ENCODE measurements around the gene TUBA8.

DNA sequence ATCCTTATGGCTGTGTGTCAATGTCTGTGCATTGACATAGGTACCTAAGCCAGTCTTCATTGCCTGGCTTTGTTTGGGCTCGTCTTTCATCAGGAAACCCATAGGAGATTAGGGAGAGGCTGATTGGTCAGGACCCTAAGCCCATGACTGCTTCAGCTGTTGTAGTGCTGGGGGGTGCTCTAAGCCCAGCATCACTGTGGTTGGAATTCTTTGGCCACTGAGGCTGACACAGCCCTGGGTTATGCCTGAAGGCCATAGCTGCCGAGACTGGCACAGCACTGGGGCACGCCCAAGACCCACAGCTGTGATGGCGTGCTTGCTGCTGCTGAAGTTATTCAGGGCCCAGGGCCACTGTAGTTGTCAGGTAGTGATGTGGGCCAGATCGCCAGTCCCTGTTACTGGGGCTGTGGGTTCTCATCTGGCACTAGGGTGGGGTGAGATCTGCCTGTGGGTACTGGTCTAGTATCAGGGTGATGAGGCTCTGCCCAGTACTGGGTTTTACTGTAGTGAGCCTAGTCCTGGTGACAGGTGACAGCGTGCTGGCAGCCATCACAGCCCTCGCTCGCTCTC lies 44.3 kb downstream of the TUBA8 start:
- TF ChIP-seq, protein P1, sequence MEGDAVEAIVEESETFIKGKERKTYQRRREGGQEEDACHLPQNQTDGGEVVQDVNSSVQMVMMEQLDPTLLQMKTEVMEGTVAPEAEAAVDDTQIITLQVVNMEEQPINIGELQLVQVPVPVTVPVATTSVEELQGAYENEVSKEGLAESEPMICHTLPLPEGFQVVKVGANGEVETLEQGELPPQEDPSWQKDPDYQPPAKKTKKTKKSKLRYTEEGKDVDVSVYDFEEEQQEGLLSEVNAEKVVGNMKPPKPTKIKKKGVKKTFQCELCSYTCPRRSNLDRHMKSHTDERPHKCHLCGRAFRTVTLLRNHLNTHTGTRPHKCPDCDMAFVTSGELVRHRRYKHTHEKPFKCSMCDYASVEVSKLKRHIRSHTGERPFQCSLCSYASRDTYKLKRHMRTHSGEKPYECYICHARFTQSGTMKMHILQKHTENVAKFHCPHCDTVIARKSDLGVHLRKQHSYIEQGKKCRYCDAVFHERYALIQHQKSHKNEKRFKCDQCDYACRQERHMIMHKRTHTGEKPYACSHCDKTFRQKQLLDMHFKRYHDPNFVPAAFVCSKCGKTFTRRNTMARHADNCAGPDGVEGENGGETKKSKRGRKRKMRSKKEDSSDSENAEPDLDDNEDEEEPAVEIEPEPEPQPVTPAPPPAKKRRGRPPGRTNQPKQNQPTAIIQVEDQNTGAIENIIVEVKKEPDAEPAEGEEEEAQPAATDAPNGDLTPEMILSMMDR (IDR thresholded peaks at IDR 0.05) = no peak
- no peak for TF ChIP-seq POLR2A (IDR thresholded peaks at IDR 0.05)

Measured in testis (tissue), 2 donors.